GM19240 (cell line): ENCODE data around the gene KCNIP3.
"Not testable (repeated sequence)": the region's sequence is repeated elsewhere in the genome, so short reads cannot be mapped to it uniquely, and the experiment has no call there.

Source experiments
- DNase-seq: peaks from one replicate; pipeline ENCODE4 v3.0.0; 2011; ENCODE audit warnings: low spot score; ENCODE audit not compliant: insufficient read length

The KCNIP3 gene

GRCh38 chr2:95346738-95347671 is 49.9 kb downstream of the KCNIP3 start:
- no peak for DNase-seq

DNA sequence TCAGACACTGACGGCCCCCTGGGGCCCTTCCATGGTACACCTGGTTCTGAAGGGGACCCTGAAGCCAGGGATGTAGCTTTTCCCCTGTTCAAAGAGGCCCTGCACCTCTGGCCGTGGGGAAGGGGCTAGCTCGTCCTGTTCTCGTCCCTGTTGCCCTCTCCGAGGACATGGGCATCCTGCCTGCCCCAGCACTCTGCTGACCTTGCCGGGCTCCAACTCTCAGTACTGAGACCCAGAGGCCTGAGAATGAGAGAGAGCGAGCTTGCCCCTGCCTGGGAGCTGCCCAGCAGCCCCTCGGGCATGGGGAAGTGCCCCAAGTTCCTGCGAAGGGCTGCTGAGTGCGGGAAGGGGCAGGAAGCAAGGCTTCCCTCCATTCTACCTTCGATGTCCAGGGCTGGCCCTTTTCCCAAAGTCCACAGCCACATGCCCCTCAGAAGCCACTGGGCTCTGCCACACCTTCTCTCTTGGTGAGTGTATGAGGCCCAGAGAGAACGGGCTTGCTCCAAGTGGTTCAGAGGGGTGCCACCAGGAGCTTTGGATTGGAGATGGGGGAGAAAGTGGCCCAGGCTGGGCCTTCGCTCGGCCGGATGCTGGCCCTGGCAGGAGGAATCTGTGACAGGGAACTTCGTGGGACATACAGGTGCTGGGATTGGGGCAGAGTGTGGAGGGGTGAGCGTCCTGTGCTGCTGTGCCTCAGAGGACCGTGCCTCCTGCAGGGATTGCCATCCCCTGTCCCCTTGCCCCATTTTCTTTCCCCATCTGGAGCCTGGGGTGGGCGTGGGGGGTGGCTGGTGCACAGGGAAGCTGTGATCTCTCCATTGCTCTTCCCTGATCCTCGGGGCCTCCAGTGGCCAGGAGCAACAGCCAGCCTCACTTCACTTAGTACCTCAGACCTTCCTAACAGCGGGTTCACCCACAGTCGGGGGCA is 50.8 kb downstream of the KCNIP3 start:
- no peak for DNase-seq

GRCh38 chr2:95348609-95349567 is 51.7 kb downstream of the KCNIP3 start:
- no peak for DNase-seq

DNA sequence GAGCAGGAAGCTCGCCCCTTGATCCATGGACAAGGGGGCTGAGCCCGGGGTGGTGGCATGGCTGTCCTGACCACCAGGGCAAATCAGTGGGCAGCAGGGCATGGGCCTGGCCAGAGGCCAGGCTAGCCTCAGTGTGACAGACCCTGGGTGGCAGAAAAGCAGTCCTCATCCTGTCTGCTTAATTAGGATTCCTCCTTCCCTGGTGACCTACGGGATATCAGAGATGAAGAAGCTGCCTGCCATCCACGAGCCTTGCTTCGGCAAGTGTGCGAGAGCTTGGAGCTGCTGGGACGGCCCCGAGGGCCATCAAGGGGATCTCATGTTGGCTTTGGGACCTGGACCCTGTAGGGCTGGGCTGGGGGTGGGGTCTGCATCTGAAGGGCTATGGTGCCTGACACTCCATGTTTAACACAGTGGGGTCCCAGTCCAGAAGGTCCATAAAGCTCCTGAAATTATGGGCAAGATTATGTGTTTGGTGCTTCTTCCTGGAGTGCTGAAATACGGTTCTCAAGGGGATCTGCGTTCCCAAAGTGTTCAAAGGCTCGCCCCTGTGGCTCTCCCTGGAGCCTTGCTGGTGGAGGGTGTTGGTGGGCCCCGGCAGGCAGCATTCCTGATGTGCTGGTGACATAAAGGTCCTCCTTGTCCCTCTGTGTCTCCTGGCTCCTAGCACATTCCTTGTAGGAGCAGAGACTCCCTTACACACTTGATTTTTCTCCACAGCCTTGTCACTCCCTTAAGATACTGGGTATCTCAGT is 52.6 kb downstream of the KCNIP3 start:
- no peak for DNase-seq

- no peak for DNase-seq
Observed at GRCh38 chr2:95350368-95350767, 53.2 kb downstream of the KCNIP3 start.

DNA sequence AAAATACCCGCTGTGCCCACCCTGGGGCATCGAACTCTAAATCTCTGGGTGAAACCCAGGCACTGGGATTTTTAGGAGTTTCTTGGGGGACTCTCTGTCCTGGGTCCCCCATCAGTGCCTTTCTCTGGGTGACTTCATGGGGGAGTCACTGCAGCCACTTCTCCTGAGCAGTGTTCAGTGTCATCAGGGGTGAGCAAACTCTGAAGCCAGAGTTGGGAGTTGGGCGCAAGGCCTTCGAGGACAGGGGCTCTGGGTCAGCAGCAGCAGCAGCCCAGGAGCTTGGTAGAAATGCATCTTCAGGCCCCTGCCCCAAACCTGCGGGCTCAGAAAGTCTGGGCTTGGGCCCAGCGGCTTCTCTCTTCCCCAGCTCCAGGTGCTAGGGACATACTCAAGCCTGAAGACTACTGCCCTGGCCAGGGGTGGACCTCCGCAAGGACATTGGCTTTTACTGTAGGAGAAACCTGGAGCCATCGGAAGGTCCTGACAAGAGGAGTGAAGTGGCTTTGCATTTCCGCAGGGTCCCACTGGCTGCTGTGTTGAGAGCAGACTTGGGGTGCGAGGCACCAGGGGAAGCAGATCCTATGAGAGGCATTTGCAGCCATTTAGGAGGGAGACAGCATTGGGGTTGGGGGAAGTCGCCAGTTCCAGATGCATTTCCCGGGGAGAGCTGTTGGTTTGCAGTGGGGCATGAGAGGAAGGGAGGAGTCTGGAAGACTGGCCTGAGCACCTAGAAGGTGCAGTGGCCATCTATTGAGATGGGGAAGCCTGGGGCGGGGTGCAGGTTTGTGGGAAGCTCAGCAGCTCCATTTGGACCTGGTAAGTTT is 53.8 kb downstream of the KCNIP3 start:
- no peak for DNase-seq

GRCh38 chr2:95351598-95351915 is 54.4 kb downstream of the KCNIP3 start:
- DNase-seq: no peak

- no peak for DNase-seq
Observed at GRCh38 chr2:95352310-95353054, 55.3 kb downstream of the KCNIP3 start.

- no peak for DNase-seq
Observed at GRCh38 chr2:95353055-95353575, 56.0 kb downstream of the KCNIP3 start.

GRCh38 chr2:95353613-95354468 is 56.7 kb downstream of the KCNIP3 start:
- no peak for DNase-seq

DNA sequence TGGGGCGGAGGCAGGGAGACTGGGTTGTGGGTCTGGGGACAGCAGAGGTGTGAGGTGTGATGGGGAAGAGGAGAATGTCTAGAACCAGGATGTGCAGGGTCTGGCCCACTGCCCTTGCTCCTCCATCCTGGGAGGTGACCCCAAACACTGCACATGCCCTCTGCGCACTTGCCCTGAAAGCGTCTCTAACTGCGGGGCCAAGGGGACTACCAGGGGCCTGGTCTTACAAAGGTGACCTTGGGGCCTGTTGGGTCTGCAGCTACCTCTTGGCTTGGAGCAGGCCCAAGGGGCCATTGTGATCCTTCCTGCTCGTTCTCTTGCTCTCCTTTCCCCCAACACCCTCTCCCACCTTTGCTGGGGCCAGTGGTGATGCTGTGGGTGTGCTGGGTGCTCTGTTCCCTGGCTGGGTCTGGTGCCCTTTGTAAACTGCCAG is 57.3 kb downstream of the KCNIP3 start:
- DNase-seq: no peak

DNA sequence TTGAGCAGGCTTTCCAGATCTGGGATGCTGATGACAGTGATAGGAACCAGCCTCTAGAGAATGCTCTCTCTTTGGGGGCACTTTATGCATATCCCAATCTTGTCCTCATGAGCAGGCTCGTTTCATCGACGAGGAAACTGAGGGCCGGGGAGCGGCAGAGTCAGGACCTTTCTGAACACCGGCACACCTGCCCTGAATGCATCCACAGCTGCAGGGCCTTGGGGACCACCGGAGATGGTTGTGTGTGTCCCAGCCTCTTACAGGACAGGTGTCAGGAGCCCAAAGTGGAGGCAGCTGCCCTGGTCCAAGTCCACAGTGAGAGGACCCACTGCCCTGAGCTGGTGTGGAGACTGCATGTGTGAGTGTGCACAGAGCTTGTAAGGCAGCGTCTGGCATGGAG is 57.8 kb downstream of the KCNIP3 start:
- no peak for DNase-seq

GRCh38 chr2:95355486-95355885 is 58.3 kb downstream of the KCNIP3 start:
- not testable (repeated sequence) for DNase-seq

DNA sequence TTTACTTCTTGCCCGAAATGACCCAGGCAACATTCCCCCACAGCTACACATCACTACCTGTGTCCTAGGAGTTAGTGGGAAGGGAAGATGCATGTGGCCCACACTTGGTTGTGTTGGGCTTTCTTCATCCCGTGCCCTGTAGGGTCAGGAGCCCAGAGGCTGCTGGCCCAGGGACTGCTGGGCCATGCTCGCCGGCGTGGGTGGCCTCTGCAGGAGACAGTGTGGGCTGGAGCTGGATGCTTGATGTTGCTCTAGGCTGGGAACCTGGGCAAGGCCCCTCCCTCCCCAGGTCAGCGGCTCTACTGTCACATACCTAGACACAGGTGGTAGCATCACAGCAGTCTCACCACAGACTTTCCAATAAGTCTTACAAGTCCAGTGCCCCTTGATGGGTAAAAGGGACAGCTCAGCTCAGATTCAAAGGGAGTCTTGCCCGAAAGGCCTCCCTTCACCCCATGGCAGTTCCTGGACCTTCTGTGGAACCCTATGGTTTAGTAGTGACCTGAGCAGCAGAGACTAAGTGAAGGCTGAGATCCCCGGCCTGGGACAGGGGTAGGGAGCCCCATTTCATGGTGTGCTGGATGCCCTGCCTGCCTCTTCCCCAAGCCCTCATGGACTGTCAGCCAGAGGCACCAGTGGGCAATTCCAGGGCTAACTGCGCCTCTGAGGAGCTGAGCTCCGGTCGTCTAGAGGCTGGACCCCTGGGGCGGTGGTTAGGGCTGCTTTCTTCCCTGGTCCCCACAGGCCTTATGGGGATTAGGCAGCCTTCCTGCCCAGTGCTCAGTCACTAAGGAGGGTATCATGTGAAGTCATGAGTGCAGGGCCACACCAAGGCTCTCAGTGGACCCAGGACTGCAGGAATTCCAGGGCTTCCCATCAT is 59.9 kb downstream of the KCNIP3 start:
- no peak for DNase-seq

- DNase-seq: no peak
Observed at GRCh38 chr2:95357717-95358280, 60.7 kb downstream of the KCNIP3 start.

DNA sequence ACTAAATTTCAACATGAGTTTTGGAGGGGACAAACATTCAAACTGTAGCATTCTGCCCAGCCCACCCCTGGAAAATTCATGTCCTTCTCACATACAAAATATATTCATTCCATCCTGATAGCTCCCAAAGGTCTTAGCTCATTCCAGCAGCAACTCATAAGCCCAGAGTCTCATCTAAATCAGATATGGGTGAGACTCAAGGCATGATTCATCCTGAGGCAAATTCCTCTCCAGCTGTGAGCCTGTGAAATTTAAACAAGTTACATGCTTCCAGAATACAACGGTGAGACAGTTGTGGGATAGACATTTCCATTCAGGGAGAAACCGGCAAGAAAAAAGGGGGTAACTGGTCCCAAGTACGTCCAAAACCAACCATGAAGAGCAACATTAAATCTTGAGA is 61.9 kb downstream of the KCNIP3 start:
- DNase-seq: no peak
